VCaP (cell line): ENCODE data around the gene SPOCK3.

Source experiments
- H3K27ac ChIP-seq: fragments of 450-650 bp; 2 replicates; pipeline ENCODE4 v1.5.1; 2017
- TF ChIP-seq, protein P1 (sequence below): fragments of 450-650 bp; conservative IDR thresholded peaks from 2 replicates; pipeline ENCODE4 v1.5.1; 2017; ENCODE audit warnings: mild to moderate bottlenecking, moderate library complexity

SPOCK3 gene

DNA sequence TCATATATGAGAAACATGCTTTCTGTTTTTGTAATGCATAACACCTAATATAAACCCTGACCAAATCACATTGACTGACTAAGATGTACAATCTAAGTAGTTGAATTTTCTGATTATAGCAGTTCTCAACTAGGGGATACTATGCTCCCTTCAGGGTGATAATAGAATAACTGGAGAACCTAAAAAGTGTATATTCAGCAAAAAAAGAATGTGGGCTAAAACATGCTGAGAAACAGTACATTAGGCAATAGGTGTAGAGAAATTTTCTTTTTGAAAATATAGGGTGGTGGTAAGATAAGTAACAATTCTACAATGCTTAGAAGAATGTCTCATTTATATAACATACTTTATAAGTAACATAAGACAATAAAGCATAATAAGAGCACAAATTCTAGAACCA, 239.6 kb downstream of the SPOCK3 start:
- no peak overlapping the region for H3K27ac ChIP-seq
- TF ChIP-seq, protein P1, sequence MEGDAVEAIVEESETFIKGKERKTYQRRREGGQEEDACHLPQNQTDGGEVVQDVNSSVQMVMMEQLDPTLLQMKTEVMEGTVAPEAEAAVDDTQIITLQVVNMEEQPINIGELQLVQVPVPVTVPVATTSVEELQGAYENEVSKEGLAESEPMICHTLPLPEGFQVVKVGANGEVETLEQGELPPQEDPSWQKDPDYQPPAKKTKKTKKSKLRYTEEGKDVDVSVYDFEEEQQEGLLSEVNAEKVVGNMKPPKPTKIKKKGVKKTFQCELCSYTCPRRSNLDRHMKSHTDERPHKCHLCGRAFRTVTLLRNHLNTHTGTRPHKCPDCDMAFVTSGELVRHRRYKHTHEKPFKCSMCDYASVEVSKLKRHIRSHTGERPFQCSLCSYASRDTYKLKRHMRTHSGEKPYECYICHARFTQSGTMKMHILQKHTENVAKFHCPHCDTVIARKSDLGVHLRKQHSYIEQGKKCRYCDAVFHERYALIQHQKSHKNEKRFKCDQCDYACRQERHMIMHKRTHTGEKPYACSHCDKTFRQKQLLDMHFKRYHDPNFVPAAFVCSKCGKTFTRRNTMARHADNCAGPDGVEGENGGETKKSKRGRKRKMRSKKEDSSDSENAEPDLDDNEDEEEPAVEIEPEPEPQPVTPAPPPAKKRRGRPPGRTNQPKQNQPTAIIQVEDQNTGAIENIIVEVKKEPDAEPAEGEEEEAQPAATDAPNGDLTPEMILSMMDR: no peak

DNA sequence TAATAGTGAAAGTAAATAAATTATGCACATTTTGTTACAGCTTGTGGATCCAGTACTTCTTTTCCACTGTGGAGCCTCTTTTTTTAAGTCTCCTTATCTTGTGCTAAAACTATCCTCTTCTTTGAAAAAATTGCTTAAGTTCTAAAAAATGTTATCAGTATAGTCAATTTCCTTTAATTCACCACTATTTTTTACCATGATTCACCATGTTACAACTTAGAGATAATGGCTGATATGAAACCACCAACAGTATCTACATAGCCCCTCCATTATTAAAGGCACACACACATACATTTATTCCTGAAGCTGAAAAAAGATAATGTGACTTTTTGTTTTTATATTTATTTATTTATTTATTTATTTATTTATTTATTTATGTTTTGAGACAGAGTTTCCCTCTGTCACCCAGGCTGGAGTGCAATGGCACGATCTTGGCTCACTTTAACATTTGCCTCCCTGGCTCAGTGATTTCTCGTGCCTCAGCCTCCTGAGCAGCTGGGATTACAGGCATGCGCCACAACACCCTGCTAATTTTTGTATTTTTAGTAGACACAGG, 243.2 kb downstream of the SPOCK3 start:
- TF ChIP-seq, protein P1: no peak

DNA sequence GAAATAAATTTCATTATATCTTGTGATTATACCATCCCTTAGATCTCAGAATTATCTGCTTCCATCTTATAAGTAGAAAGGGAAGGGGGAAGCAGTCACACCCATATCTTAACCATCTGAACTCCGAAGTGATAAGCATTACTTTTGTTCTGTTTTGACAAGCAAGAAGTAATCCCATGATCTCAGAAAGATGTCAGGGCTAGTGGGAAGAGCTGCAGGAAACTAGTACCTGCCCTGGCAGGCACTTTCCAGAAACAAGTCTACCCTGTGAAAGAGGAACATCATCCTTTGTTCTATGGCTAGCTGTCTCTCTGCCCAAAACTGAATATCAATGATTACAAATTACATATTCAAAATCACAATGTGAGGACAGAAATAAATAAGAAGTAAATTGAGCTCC, 244.4 kb downstream of the SPOCK3 start:
- no peak overlapping the region for H3K27ac ChIP-seq
- TF ChIP-seq, protein P1: no peak

More for the DNA sequence above, 243.2 kb downstream of the SPOCK3 start:
- H3K27ac ChIP-seq: no peak overlapping the region

DNA sequence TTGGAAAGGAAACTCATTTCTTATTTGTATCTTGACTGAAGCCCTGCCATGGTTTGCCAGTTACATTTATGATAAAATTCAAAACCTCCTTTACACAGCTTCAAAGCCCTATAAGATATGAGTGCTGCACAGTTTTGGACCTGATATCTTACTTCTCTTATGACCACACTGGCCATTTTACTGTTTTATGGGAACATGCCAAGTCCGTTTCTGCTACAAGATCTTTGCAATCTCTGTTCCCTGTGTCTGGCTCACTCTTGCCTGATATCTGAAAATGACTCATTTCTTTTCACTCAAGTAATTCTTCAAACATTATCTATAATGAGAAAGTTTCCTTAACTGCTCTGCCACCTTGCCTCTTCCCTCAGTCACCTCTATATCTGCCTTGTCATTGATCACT, 247.3 kb downstream of the SPOCK3 start:
- TF ChIP-seq, protein P1: no peak
- H3K27ac ChIP-seq: no peak overlapping the region

DNA sequence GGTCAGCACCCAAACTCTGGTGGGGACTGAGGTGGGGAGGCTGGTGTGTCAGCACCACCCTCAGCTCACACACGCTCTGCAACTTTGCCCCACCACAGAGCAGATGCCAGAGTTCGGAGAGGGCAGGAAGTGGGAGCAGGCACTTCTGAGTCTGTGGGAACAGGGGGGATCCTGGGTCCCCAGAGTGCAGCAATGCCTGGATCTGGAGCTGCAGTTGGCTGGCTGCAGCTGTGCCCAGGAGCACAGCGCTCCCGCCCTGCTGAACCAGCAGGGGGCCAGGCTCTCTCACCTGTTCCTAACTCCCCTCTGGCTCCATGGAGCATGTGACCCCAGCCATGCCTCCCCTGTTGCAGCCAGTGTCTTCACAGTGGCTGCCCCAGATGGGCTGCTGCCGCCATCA, 252.4 kb downstream of the SPOCK3 start:
- TF ChIP-seq, protein P1: no peak
- H3K27ac ChIP-seq: no peak overlapping the region

DNA sequence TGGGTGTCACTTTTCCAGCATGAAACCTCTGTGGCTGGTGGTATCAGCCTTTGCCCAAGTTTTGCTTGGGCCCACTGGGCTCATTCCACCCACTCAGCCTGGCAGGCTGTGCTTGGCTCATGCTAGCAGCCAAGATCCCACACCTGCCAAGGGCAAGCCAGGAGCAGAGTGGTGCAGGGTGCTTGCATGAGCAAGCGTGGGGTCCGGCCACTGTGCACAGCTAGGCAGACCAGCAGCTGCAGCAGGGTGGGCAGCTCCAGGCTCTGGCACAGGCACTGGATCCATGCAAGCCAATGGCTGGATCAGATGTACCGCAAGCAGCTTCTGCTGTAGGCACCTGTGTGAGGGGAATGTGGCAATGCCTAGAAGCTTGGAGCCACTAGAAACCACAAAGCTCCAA, 253.9 kb downstream of the SPOCK3 start:
- TF ChIP-seq, protein P1: no peak
- H3K27ac ChIP-seq: no peak overlapping the region

DNA sequence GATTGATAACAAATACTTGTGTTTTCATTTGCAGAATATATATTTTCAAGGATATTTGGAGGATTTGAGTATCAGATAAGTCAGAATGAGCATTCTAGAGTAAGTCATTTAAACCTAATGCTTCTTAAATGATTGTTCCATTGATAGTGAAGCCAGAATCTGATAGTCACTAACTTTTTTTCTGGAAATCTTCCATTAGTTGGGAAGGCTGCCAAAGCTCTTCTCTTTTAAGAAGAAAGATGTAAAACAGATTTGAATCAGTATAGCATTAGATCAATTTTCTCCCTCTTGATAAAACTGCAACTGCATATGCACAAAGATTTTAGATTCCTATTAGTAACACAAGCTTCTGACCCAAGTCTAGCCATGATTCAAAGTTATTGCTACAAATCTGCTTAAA, 256.7 kb downstream of the SPOCK3 start:
- TF ChIP-seq, protein P1: no peak
- H3K27ac ChIP-seq: no peak overlapping the region
